Activated CD4-positive, alpha-beta T cell treated with anti-CD3 and anti-CD28 coated beads for 4 hours (primary cell): Measurements from ENCODE around the gene SOCS3.

ENCODE experiments used
- DNase-seq, 2 donors: peaks; one replicate each; pipeline ENCODE4 v3.0.0-alpha.2; 2020

SOCS3 gene

DNA sequence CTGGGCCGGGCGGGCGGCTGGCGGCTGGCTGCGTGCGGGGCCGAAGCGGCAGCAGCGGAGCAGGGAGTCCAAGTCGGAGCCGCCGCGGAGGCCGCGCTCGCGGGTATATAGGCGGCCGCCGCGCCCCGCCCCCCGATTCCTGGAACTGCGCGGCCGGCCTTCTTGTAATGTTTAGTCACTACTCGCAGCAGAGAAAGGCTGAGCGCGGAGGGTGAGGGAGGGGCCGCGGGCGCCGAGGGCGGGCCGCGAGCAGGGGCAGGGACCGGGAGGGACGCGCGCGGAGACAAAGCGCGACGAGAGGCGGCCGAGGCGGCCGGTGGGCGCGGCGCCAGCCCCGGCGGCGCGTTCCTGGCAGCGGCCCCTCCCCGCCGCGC, at the start of gene SOCS3:
Gene SOCS3, minus strand, starts transcription at position 81 of the 374 bp plus-strand sequence. CDS start 982 bp downstream, outside the sequence.
- peak; percentile 97 for DNase-seq

- DNase-seq = no peak
Observed at GRCh38 chr17:78409191-78409928, 49.5 kb upstream of the SOCS3 start.

- no peak for DNase-seq
Observed at GRCh38 chr17:78408476-78409050, 48.7 kb upstream of the SOCS3 start.

- DNase-seq = no peak
Observed at GRCh38 chr17:78407387-78408000, 47.6 kb upstream of the SOCS3 start.

GRCh38 chr17:78406920-78407319, 47.0 kb upstream of the SOCS3 start:
- DNase-seq = no peak

DNA sequence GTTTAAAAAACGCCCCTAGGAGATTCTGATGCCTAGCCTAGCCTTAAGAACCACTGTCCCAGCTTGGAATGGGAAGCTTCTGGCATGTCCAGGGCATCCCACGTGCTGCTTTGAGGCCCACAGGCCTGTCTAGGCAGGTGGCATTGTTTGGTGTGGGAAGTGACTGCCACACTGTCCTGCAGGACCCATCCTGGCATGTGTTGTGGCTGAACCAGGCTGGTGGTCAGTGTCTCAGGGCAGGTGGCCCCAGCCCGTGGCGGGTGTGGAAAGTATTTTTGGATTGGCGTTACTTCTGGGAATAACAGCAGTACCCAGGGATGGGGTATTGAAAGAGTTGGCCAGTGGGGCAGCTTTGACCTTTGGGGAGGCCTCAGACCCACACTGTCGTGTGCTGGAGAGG, 46.5 kb upstream of the SOCS3 start:
- DNase-seq = no peak

DNA sequence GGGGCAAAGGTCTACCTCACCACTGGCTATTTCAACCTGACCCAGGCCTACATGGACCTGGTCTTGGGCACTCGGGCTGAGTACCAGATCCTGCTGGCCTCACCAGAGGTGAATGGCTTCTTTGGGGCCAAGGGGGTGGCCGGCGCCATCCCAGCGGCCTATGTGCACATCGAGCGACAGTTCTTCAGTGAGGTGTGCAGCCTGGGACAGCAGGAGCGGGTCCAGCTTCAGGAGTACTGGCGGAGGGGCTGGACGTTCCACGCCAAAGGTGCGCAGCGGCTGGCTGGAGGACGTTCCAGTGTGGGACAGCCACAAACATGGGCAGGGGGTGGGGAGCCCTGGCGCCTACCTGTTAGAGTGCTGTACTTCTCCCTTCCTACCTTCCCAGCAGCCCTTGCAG, 43.9 kb upstream of the SOCS3 start:
- DNase-seq = no peak

DNA sequence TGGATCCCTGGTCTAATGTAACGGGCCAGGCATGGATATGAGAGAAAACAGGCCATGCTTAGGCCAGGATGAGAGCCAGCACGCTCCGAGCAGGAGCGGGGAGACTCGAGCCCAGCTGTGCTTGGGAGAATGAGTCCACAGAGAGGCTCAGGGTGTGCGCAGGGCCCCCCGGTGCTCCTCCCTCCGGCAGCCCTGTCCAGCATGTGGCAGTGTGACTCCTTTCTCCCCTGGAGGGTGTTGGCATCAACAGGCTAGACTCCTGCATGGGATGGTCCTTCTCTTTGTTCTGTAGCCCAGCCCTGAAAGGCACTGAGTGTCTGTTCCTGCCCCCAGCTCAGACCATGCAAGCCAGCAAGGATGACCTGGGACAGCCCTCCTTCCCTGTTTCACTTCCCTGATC, 42.0 kb upstream of the SOCS3 start:
- no peak for DNase-seq

DNA sequence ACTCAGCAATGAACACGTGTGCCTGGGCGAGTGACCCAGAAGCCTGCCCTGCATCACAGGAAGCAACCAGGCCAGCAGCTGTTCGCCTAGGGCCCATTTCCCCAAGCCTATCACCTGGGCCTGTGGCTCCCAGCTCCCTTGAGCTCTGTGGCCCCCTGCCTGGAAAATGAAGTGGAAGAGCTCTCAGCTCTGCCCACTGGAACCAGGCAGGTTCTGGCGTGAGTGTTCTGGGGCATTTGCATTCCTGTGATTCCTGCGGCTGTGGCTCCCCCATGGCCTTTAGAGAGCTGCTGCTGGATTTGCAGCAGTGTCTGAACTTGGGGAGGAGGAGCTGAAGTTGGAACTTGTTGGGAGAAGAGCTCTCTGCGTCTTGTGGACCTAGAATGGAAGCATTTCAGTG, 41.4 kb upstream of the SOCS3 start:
- DNase-seq = no peak

GRCh38 chr17:78400581-78401240, 40.8 kb upstream of the SOCS3 start:
- DNase-seq = no peak

GRCh38 chr17:78399693-78400144, 39.8 kb upstream of the SOCS3 start:
- no peak for DNase-seq

GRCh38 chr17:78399028-78399692, 39.3 kb upstream of the SOCS3 start:
- DNase-seq = no peak

DNA sequence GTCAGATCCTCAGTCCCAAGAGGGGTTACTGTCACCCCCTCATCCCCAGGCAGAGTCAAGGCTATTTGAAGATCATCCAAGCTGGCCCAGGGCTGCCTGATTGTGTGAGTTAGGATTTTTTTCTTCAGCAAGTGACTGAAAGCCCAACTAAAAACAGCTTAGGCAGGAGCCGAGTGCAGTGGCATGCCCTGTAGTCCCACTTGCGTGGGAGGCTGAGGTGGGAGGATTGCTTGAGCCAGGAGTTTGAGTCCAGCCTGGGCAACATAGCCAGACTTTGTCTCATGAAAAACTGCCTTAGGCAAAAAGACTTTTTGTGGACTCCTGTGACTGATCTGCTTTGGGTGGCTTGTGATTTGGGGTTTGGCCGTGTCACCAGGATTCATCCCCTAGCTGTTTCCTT, 38.5 kb upstream of the SOCS3 start:
- no peak for DNase-seq

DNA sequence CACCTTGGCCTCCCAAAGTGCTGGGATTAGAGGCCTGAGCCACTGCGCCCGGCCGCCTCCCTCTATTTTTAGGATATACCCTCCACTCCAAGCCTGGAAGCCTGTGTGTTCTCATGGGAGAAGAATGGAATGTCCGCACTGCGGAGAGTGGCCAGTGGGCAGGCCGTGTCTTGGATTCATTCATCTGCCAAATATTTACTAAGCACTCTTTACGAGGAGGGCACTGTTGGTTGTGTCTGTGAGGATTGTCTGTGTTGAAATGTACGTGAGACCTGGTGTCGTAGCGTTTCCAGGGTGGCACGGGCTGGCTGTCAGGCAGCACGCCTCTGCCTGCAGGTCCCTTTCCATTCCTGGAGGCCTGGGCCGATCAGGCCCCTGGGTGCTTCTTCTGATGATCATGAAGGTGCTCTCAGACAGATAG, 37.8 kb upstream of the SOCS3 start:
- DNase-seq = no peak

- DNase-seq = no peak
Observed at GRCh38 chr17:78396441-78397337, 36.8 kb upstream of the SOCS3 start.

- no peak for DNase-seq
Observed at GRCh38 chr17:78395155-78395554, 35.3 kb upstream of the SOCS3 start.

GRCh38 chr17:78394209-78394608, 34.3 kb upstream of the SOCS3 start:
- DNase-seq = no peak

GRCh38 chr17:78393575-78393974, 33.7 kb upstream of the SOCS3 start:
- DNase-seq = no peak

- no peak for DNase-seq
Observed at GRCh38 chr17:78392295-78392694, 32.4 kb upstream of the SOCS3 start.

- DNase-seq = no peak
Observed at GRCh38 chr17:78391843-78392242, 32.0 kb upstream of the SOCS3 start.

- no peak for DNase-seq
Observed at GRCh38 chr17:78391051-78391431, 31.2 kb upstream of the SOCS3 start.
